Left kidney (tissue), 2 donors: ENCODE results near the gene DUOXA2. TPM values are rescaled to one million over a fixed set of nuclear protein-coding genes. Genes with fewer than 3 reads are reported as not detected.

Source experiments
- DNase-seq: peaks from one replicate; pipeline ENCODE4 v3.0.0-alpha.2; 2013
- polyA plus RNA-seq: library from polyadenylated mRNA; unstranded; fragments of 120-200 nt; gene quantifications from one replicate; pipeline ENCODE4 v1.2.1, GENCODE V29; 2013; ENCODE audit not compliant: insufficient read length

DUOXA2 gene
- polyA plus RNA-seq, 1 donor = not detected

DNA sequence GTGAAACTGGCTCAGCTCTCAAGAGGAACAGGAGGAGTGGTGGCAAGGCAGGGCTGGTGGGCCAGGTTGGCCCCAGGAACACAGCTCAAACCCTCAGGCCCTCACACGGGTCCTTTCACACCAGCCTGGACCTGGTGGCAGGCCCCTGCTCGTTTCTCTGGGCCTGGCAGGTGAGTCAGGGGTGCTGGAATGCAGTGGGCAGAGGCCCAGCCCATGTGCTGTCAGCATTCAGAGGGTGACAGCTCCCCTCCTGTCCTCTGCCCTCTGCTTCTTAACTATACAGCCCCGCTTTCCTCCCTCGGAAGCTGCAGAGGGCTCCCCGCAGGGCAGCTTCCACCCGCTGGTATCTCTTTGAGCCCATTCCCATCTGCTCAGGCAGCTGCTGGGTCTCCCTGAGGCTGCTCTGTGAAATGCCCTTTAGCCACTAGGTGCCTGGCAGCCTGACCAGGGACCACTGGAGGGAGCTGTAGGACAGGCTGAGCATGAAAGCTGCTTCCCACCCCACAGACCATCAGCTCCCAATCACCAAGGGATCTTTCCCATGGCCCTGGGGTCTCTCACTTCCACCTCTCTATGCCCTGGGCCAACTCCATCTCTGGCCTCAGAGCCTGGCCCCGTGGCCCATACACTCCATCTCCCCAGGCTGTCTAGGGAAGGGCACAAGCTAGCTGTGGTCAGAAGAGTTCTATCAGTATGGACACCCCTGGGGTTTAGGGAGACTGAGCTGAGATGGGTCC lies 48.8 kb downstream of the DUOXA2 start:
- DNase-seq = peak; percentile 73

DNA sequence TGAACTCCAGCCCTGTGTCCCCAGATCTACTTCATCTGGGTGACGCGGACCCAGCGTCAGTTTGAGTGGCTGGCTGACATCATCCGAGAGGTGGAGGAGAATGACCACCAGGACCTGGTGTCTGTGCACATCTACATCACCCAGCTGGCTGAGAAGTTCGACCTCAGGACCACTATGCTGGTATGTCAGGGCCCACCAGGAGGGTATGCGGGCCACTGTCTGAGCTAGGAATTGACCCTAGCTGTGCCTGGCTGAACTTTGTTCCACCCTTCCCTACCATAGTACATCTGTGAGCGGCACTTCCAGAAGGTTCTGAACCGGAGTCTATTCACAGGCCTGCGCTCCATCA lies 49.4 kb downstream of the DUOXA2 start:
- DNase-seq = no peak

DNA sequence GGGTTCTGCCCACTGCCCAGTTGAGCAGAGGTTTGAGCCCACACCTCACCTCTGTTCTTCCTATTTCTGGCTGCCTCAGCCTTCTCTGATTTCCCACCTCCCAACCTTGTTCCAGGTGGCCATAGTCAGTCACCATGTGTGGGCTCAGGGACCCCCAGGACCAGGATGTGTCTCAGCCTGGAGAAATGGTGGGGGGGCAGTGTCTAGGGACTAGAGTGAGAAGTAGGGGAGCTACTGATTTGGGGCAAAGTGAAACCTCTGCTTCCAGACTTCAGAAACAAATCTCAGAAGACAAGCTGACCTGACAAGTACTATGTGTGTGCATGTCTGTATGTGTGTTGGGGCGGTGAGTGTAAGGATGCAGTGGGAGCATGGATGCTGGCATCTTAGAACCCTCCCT lies 50.8 kb downstream of the DUOXA2 start:
- no peak for DNase-seq

DNA sequence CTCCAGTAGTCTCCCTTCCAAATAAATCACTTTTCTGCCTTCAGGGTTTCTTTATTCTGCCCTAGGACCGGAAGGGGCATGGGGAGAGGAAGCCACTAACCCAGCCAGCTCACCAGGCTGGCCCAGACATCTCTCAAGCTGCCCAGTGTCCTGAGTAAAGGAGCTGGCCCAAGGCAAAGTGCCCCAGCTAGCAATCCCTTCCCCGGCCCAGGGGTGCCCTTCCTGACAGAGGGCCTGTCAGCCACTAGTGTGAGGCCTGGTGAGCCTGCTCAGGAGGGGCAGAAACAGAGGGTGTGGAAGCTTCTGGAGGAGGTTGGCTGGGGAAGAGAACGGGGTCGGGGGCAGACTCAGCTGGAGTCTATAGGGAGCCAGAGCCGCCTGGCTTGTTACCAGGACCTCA lies 51.4 kb downstream of the DUOXA2 start:
- no peak for DNase-seq

DNA sequence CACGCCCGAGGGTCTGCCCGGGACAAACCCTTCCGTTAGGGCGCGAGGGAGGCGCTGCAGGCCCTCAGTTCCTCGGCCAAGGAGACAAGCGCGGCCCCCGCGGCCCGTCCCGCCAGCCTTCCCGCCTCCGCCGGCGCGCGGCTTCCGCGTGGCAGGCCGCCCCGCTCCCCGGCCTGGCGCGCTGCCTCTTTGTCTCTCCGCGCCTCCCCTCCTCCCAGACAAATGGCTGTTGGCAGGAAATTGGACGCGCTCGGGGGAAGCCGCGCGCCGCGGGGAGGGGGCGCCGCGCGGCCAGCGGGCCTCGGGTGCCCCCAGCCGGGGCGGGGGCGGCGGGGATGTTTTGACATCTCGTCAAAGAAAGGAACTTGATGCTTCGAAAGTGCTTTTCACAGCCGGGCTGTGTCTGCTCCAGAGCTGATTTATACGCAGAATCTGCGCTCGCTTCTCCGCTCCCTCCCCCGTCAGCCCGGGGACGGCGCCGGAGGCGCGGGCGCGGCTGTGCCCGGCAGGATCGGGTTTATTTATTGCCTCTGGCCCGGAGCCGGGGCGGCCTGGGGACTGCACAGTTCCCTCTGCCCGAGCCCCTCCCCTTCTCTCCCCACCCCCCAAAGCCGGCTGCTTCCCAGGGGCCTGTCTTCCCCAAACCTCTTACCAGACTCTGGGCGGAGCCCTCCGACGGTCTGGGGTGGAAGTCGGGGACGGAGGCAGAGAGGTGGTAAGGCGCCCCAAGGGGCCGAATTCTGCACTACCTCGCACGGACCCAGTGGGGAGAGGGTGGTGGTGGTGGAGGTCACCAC lies 52.9 kb downstream of the DUOXA2 start:
- peak; percentile 80 for DNase-seq

DNA sequence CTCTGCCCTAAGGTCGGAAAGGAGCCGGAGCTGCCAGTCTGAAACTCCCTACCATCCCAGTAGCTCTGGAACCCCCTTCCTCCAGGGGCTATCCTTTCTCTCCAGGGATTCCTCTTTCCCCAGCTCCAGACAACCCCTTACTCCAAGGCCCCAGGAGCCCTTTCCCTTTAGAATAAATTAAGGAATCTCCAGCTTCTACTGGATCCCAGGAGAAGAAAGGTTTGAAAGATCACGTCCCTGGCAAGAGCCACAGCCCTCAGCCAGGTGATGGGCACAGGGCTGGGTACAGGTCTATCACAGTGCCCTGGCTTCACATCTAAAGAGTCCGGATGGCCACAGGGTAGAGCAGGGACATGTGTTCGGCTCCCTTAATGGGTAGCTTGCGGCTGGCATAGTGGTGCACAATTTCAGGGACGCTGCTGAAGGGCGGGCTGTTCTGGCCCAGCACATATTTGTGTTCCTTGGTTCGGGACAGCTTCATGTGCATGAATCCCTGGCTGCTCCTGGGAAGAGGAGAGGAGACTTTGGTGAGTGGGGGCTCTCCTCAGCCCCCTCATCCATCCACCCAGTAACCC lies 53.6 kb downstream of the DUOXA2 start:
- DNase-seq = no peak

Other genes starting within 250 kb of the DUOXA2 start
- gene TERB2, start 157.6 kb upstream of the DUOXA2 start, polyA plus RNA-seq = not detected
- gene SORD, start 91.1 kb upstream of the DUOXA2 start, polyA plus RNA-seq = 41.2 TPM
- 0.03 TPM for gene DUOX2, start 154 bp upstream of the DUOXA2 start, polyA plus RNA-seq
- 0.23 TPM for gene DUOXA1, start 15.6 kb downstream of the DUOXA2 start, polyA plus RNA-seq
- gene DUOX1, start 15.7 kb downstream of the DUOXA2 start, polyA plus RNA-seq = 7.8 TPM
- gene SHF, start 73.6 kb downstream of the DUOXA2 start, polyA plus RNA-seq = 15.6 TPM
- gene SLC28A2, start 137.9 kb downstream of the DUOXA2 start, polyA plus RNA-seq = 1.0 TPM